Left ventricle myocardium inferior (tissue), 1 donor: ENCODE results near the gene HS6ST2. TPM values are rescaled to one million over a fixed set of nuclear protein-coding genes. Genes with fewer than 3 reads are reported as not detected.

ENCODE experiments used
- DNase-seq: peaks from one replicate; pipeline ENCODE4 v3.0.0-alpha.2; 2020
- H3K27ac ChIP-seq: fragments of 200-600 bp; replicated peaks from 2 replicates; pipeline ENCODE4 v1.8.0; 2021
- H3K27me3 ChIP-seq: fragments of 200-600 bp; 2 replicates; pipeline ENCODE4 v1.8.0; 2021; ENCODE audit warnings: low read depth
- H3K36me3 ChIP-seq: fragments of 200-600 bp; 2 replicates; pipeline ENCODE4 v1.8.0; 2021
- H3K4me1 ChIP-seq: fragments of 200-600 bp; 2 replicates; pipeline ENCODE4 v1.8.0; 2021
- H3K4me3 ChIP-seq: fragments of 200-600 bp; 2 replicates; pipeline ENCODE4 v1.8.0; 2021; ENCODE audit warnings: mild to moderate bottlenecking, moderate library complexity
- H3K9me3 ChIP-seq: fragments of 200-600 bp; replicated peaks from 2 replicates; pipeline ENCODE4 v1.8.0; 2021
- CTCF ChIP-seq: fragments of 200-600 bp; IDR thresholded peaks from 2 replicates; pipeline ENCODE4 v1.8.0; 2021; ENCODE audit warnings: antibody characterized with exemption, mild to moderate bottlenecking, borderline replicate concordance
- intact Hi-C: fragments of 100-400 bp; cut with micrococcal nuclease; formaldehyde crosslinking; loops from one replicate; pipeline ENCODE4 v1.11.0; 2022
- total RNA-seq: library from RNA; stranded (reverse); fragmentation: NEBNext Ultra II Directional; extraction: Animal tissue kit (Norgen Biotek cat#: 25700); gene quantifications from one replicate; pipeline ENCODE4 v1.2.1, GENCODE V29; 2021
- donor health status: DM: no; HTN: yes; CAD: no; lungs with severe emphysema.

The HS6ST2 gene
- total RNA-seq, 1 donor from 2014 or later: 0.19 TPM

- Histone ChIP-seq H3K36me3 (no peaks in the 10 kb centered on the region), H3K4me1 (no peaks in the 10 kb centered on the region), H3K4me3 (no peak overlapping the region), H3K27me3 (no peaks in the 10 kb centered on the region), H3K27ac (no peak overlapping the region), H3K9me3 (no peaks in the 10 kb centered on the region)
- TF ChIP-seq CTCF: no peak
- intact Hi-C loops: no loop called here
- DNase-seq: no peak
Measured at GRCh38 chrX:132876523-132877338, 81.7 kb downstream of the HS6ST2 start.

GRCh38 chrX:132875650-132876522 is 82.5 kb downstream of the HS6ST2 start:
- Histone ChIP-seq H3K27ac (no peak overlapping the region), H3K36me3 (no peaks in the 10 kb centered on the region), H3K4me3 (no peak overlapping the region), H3K27me3 (no peaks in the 10 kb centered on the region), H3K9me3 (no peaks in the 10 kb centered on the region), H3K4me1 (no peaks in the 10 kb centered on the region)
- no peak for DNase-seq
- intact Hi-C loops: no loop called here
- no peak for TF ChIP-seq CTCF

- intact Hi-C loops: no loop called here
- Histone ChIP-seq H3K36me3 (no peaks in the 10 kb centered on the region), H3K4me1 (no peaks in the 10 kb centered on the region), H3K9me3 (no peaks in the 10 kb centered on the region), H3K27ac (no peak overlapping the region), H3K4me3 (no peak overlapping the region), H3K27me3 (no peaks in the 10 kb centered on the region)
- no peak for DNase-seq
- TF ChIP-seq CTCF: no peak
Measured at GRCh38 chrX:132862562-132862961, 95.9 kb downstream of the HS6ST2 start.

GRCh38 chrX:132861076-132861475 is 97.4 kb downstream of the HS6ST2 start:
- H3K4me3 ChIP-seq: no peak overlapping the region
- H3K27me3 ChIP-seq: no peaks in the 10 kb centered on the region
- H3K36me3 ChIP-seq: no peaks in the 10 kb centered on the region
- no peak for TF ChIP-seq CTCF
- H3K4me1 ChIP-seq: no peaks in the 10 kb centered on the region
- H3K27ac ChIP-seq: no peak overlapping the region
- no peaks in the 10 kb centered on the region for H3K9me3 ChIP-seq
- intact Hi-C loops: no loop called here
- no peak for DNase-seq

DNA sequence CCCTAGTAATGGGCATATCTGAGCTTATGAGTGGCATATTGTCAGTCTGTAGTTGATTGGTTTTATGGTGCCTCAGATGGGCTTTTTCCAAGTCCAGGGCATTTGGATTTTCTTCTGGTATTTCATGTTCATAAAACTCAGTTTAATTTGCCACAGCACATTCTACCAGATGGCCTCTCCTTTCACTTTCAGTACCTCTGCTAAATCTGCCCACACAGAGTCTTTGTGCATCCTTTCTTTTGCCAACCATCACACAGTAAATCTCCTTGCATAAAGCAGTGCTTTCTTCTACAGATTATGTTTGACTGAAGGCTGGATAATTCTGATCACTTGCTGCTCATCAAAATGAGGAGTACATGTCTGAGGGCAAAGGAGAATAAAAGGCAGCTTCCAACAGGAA is 98.2 kb downstream of the HS6ST2 start:
- Histone ChIP-seq H3K4me3 (no peak overlapping the region), H3K9me3 (no peaks in the 10 kb centered on the region), H3K27ac (no peak overlapping the region), H3K36me3 (no peaks in the 10 kb centered on the region), H3K4me1 (no peaks in the 10 kb centered on the region), H3K27me3 (no peaks in the 10 kb centered on the region)
- no peak for DNase-seq
- intact Hi-C loops: no loop called here
- TF ChIP-seq CTCF: no peak
